ENCODE data around the gene PRR20A. TPM values are rescaled to one million over a fixed set of nuclear protein-coding genes. Genes with fewer than 3 reads are reported as not detected.
"Not testable (repeated sequence)": the region's sequence is repeated elsewhere in the genome, so short reads cannot be mapped to it uniquely, and the experiment has no call there.

Gene PRR20A
- total RNA-seq, 4 donors from 2014 or later: not detected

DNA sequence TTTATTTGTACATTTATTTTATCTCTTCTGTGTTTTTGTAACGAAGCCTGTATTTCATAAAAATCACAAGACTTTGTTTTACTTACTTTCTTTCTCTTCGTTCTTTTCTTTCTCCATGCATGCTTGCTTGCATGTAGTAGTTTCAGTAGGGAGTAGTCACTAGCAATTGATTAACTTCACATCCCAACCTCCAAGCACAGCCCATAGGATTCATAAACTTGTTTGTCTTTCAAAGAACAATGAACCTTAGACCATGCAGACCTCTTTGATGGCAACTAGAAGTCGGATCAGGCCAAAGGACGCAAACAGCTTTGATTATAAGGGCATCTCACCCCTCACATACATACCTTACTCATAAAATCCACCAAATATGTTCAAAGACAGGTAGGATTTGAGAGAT, 3.1 kb upstream of the PRR20A start:
- Histone ChIP-seq H3K4me3 (no peak overlapping the region), H3K36me3 (no peaks in the 10 kb centered on the region), H3K4me1 (no peaks in the 10 kb centered on the region), H3K27ac (no peak overlapping the region), H3K9me3 (no peaks in the 10 kb centered on the region), H3K27me3 (no peaks in the 10 kb centered on the region)
- no peak for DNase-seq (ENCODE audit: low spot score in 2 of 2)
- WGBS, 2 donors: 74 to 87% methylated on average over 4 of the region's 4 CpGs
- TF ChIP-seq POLR2A (IDR thresholded peaks at IDR 0.05) (no peak), EP300 (IDR thresholded peaks at IDR 0.05) (no peak)
- TF ChIP-seq, protein P1, sequence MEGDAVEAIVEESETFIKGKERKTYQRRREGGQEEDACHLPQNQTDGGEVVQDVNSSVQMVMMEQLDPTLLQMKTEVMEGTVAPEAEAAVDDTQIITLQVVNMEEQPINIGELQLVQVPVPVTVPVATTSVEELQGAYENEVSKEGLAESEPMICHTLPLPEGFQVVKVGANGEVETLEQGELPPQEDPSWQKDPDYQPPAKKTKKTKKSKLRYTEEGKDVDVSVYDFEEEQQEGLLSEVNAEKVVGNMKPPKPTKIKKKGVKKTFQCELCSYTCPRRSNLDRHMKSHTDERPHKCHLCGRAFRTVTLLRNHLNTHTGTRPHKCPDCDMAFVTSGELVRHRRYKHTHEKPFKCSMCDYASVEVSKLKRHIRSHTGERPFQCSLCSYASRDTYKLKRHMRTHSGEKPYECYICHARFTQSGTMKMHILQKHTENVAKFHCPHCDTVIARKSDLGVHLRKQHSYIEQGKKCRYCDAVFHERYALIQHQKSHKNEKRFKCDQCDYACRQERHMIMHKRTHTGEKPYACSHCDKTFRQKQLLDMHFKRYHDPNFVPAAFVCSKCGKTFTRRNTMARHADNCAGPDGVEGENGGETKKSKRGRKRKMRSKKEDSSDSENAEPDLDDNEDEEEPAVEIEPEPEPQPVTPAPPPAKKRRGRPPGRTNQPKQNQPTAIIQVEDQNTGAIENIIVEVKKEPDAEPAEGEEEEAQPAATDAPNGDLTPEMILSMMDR (IDR thresholded peaks at IDR 0.05): no peak

DNA sequence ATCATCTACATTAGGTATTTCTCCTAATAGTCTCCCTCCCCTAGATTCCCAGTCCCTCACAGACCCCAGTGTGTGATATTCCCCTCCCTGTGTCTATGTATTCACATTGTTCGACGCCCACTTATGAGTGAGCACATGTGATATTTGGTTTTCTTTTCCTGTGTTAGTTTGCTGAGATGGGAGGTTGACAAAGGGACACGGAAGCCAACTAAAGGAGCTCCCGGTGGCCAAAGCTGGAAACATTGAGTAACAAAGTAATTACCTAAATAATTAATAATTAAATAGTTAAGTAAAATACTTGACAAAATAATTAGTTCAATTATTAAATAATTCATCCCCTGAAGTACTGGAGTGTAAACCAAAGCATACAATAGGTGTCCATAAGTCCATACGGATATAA, 1.7 kb upstream of the PRR20A start:
- Histone ChIP-seq H3K27ac (no peak overlapping the region), H3K4me1 (no peaks in the 10 kb centered on the region), H3K4me3 (no peak overlapping the region), H3K9me3 (no peaks in the 10 kb centered on the region), H3K27me3 (no peaks in the 10 kb centered on the region), H3K36me3 (no peaks in the 10 kb centered on the region)
- WGBS, 2 donors: 94% methylated on average over 5 of the region's 5 CpGs
- DNase-seq (ENCODE audit: low spot score in 2 of 2): no peak
- TF ChIP-seq, protein P1 (IDR thresholded peaks at IDR 0.05): no peak
- TF ChIP-seq POLR2A (IDR thresholded peaks at IDR 0.05): no peak

DNA sequence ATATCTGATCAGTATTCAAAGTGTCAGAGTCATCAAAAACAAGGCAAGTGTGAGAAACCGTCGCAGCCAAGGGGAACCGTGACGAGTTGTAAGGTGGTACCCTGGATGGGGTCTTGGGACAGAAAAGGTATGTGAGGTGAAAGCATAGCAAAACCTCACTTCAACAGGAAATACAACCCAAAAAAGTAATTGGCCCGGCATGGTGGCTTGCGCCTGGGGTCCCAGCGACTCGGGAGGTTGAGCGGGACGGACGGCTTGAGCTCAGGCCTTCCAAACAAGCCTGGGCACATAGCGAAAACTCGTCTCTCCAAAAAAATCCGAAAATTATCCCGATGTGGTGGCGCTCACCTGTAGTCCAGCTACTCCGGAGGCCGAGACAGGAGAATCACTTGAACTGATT, 937 bp upstream of the PRR20A start:
- not testable (repeated sequence) for H3K4me1 ChIP-seq; H3K4me3 ChIP-seq; H3K9me3 ChIP-seq; H3K36me3 ChIP-seq; DNase-seq (ENCODE audit: low spot score in 2 of 2); H3K27ac ChIP-seq; H3K27me3 ChIP-seq
- 94% methylated on average over 3 of the region's 18 CpGs; no CpG with 5 or more reads in 1 of the 2 donors for WGBS, 2 donors

DNA sequence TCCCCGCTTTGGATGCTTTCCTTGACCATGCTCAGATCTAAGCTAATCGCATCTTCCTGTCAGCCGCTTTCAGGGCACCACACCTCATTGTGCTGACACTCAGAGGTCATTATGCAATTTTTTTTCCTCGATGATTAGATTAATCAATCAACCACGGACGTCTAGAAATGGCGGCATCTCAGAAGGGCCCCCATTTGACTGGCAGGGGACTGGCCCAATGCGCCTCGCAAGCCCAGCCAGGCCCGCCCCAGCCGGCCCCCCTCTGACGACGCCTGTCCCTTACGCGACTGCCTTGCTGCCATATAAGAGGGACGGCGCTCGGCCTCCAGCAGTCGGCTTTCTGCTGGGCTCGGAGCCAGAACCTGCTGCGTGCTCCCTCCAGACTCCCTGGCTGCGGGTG, 6.5 kb downstream of the PRR20A start, which contains the start of gene PRR20B:
TSS of gene PRR20B (plus strand) at position 301 of the 400 bp plus-strand sequence. CDS start 387 bp downstream, outside the sequence.
- H3K9me3 ChIP-seq; H3K36me3 ChIP-seq; DNase-seq (ENCODE audit: low spot score in 2 of 2); H3K4me1 ChIP-seq; H3K27me3 ChIP-seq; H3K4me3 ChIP-seq; H3K27ac ChIP-seq: not testable (repeated sequence)
- WGBS, 2 donors: no CpG with 5 or more reads among the region's 22 CpGs

DNA sequence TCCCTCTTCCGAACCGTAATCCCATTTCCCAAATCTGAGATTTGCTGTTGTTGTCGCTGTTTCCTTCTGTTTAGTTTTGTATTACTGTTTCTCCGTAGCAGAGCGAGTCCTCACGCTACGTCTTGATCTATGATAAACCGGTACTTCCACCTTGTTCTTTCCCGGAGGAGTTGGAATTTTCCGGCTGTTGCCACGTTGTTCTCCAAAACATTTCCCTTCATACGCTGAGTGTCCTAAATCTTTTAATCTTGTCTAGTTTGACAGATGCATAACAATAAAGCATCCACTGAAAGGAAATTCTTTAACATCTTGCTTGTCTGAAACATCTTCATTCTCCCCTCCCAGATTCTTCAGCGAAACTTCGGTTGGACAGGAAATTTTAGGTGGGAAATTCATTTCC, 7.4 kb downstream of the PRR20A start:
- not testable (repeated sequence) for H3K27me3 ChIP-seq; H3K4me1 ChIP-seq; H3K36me3 ChIP-seq; DNase-seq (ENCODE audit: low spot score in 2 of 2); H3K27ac ChIP-seq; H3K4me3 ChIP-seq; H3K9me3 ChIP-seq
- WGBS, 2 donors: 93 to 95% methylated on average over 10 of the region's 14 CpGs

DNA sequence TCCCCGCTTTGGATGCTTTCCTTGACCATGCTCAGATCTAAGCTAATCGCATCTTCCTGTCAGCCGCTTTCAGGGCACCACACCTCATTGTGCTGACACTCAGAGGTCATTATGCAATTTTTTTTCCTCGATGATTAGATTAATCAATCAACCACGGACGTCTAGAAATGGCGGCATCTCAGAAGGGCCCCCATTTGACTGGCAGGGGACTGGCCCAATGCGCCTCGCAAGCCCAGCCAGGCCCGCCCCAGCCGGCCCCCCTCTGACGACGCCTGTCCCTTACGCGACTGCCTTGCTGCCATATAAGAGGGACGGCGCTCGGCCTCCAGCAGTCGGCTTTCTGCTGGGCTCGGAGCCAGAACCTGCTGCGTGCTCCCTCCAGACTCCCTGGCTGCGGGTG, 13.0 kb downstream of the PRR20A start, which contains the start of gene PRR20C:
TSS of gene PRR20C (plus strand) at position 301 of the 400 bp plus-strand sequence. CDS start 387 bp downstream, outside the sequence.
- H3K27me3 ChIP-seq; H3K4me1 ChIP-seq; H3K9me3 ChIP-seq; DNase-seq (ENCODE audit: low spot score in 2 of 2); H3K27ac ChIP-seq; H3K4me3 ChIP-seq; H3K36me3 ChIP-seq: not testable (repeated sequence)
- no CpG with 5 or more reads among the region's 22 CpGs for WGBS, 2 donors

DNA sequence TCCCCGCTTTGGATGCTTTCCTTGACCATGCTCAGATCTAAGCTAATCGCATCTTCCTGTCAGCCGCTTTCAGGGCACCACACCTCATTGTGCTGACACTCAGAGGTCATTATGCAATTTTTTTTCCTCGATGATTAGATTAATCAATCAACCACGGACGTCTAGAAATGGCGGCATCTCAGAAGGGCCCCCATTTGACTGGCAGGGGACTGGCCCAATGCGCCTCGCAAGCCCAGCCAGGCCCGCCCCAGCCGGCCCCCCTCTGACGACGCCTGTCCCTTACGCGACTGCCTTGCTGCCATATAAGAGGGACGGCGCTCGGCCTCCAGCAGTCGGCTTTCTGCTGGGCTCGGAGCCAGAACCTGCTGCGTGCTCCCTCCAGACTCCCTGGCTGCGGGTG, 19.6 kb downstream of the PRR20A start, which contains the start of gene PRR20D:
TSS of gene PRR20D (plus strand) at position 301 of the 400 bp plus-strand sequence. CDS start 387 bp downstream, outside the sequence.
- not testable (repeated sequence) for H3K36me3 ChIP-seq; DNase-seq (ENCODE audit: low spot score in 2 of 2); H3K27me3 ChIP-seq; H3K27ac ChIP-seq; H3K4me1 ChIP-seq; H3K9me3 ChIP-seq; H3K4me3 ChIP-seq
- no CpG with 5 or more reads among the region's 22 CpGs for WGBS, 2 donors

DNA sequence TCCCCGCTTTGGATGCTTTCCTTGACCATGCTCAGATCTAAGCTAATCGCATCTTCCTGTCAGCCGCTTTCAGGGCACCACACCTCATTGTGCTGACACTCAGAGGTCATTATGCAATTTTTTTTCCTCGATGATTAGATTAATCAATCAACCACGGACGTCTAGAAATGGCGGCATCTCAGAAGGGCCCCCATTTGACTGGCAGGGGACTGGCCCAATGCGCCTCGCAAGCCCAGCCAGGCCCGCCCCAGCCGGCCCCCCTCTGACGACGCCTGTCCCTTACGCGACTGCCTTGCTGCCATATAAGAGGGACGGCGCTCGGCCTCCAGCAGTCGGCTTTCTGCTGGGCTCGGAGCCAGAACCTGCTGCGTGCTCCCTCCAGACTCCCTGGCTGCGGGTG, 26.2 kb downstream of the PRR20A start, which contains the start of gene PRR20E:
TSS of gene PRR20E (plus strand) at position 301 of the 400 bp plus-strand sequence. CDS start 387 bp downstream, outside the sequence.
- not testable (repeated sequence) for DNase-seq (ENCODE audit: low spot score in 2 of 2); H3K4me3 ChIP-seq; H3K4me1 ChIP-seq; H3K36me3 ChIP-seq; H3K27ac ChIP-seq; H3K27me3 ChIP-seq; H3K9me3 ChIP-seq
- no CpG with 5 or more reads among the region's 22 CpGs for WGBS, 2 donors

Measured in tibial nerve (tissue), 4 donors.